SK-N-SH treated with all-trans-retinoic acid at 6 μM for 48 hours (cell line): ENCODE data around the gene CCDC24.

Experiments used
- GLIS3 ChIP-seq: fragments of 250-450 bp; sonication (Bioruptor Pico); IDR thresholded peaks from 2 replicates; pipeline ENCODE4 v1.5.0; 2020; ENCODE audit warnings: mild to moderate bottlenecking, moderate library complexity
- PATZ1 ChIP-seq: fragments of 250-450 bp; sonication (Bioruptor Pico); IDR thresholded peaks from 2 replicates; pipeline ENCODE4 v1.8.0; 2020; ENCODE audit warnings: mild to moderate bottlenecking, moderate library complexity, borderline replicate concordance
- RARB ChIP-seq: fragments of 250-450 bp; sonication (Bioruptor Pico); IDR thresholded peaks from 2 replicates; pipeline ENCODE4 v1.8.0; 2021; ENCODE audit warnings: mild to moderate bottlenecking, moderate library complexity
- ZFP3 ChIP-seq: fragments of 250-450 bp; sonication (Bioruptor Pico); IDR thresholded peaks from 2 replicates; pipeline ENCODE4 v1.5.0; 2020; ENCODE audit warnings: mild to moderate bottlenecking, moderate library complexity
- TF ChIP-seq, protein P1 (sequence below): fragments of 250-450 bp; sonication (Bioruptor Pico); IDR thresholded peaks from 2 replicates; pipeline ENCODE4 v1.5.1; 2020; ENCODE audit warnings: low read depth, mild to moderate bottlenecking, moderate library complexity

- TF ChIP-seq ZFP3 (CRISPR knock-in tag) (no peak), PATZ1 (CRISPR knock-in tag) (no peak), RARB (CRISPR knock-in tag) (no peak), GLIS3 (no peak)
- TF ChIP-seq, protein P1, sequence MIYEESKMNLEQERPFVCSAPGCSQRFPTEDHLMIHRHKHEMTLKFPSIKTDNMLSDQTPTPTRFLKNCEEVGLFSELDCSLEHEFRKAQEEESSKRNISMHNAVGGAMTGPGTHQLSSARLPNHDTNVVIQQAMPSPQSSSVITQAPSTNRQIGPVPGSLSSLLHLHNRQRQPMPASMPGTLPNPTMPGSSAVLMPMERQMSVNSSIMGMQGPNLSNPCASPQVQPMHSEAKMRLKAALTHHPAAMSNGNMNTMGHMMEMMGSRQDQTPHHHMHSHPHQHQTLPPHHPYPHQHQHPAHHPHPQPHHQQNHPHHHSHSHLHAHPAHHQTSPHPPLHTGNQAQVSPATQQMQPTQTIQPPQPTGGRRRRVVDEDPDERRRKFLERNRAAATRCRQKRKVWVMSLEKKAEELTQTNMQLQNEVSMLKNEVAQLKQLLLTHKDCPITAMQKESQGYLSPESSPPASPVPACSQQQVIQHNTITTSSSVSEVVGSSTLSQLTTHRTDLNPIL, result no peak
Observed at GRCh38 chr1:43994794-43995790, 3.7 kb downstream of the CCDC24 start.
